SK-N-SH treated with all-trans-retinoic acid at 6 μM for 48 hours (cell line): Measurements from ENCODE around the gene PGPEP1.

ENCODE experiments used
- ARNTL ChIP-seq: fragments of 450-650 bp; formaldehyde crosslinking; IDR thresholded peaks from 2 replicates; pipeline ENCODE4 v1.5.0; 2020; ENCODE audit warnings: low read depth, mild to moderate bottlenecking, moderate library complexity, borderline replicate concordance
- BACH2 ChIP-seq: fragments of 250-450 bp; sonication (Bioruptor Pico); IDR thresholded peaks from 2 replicates; pipeline ENCODE4 v1.9.0; 2021; ENCODE audit warnings: mild to moderate bottlenecking, borderline replicate concordance
- CREB5 ChIP-seq: fragments of 250-450 bp; sonication (Bioruptor Pico); IDR thresholded peaks from 2 replicates; pipeline ENCODE4 v1.5.1; 2020; ENCODE audit warnings: low read depth, mild to moderate bottlenecking, moderate library complexity
- CSDC2 ChIP-seq: fragments of 250-450 bp; sonication (Bioruptor Pico); IDR thresholded peaks from 2 replicates; pipeline ENCODE4 v1.5.0; 2020; ENCODE audit warnings: mild to moderate bottlenecking, moderate library complexity
- OSR1 ChIP-seq: fragments of 250-450 bp; sonication (Bioruptor Pico); IDR thresholded peaks from 2 replicates; pipeline ENCODE4 v1.8.0; 2022; ENCODE audit warnings: moderate library complexity, mild to moderate bottlenecking, inconsistent platforms
- PPARA ChIP-seq: fragments of 250-450 bp; sonication (Bioruptor Pico); IDR thresholded peaks from 2 replicates; pipeline ENCODE4 v1.5.0; 2020; ENCODE audit warnings: mild to moderate bottlenecking, borderline replicate concordance
- RARB ChIP-seq: fragments of 250-450 bp; sonication (Bioruptor Pico); IDR thresholded peaks from 2 replicates; pipeline ENCODE4 v1.8.0; 2021; ENCODE audit warnings: mild to moderate bottlenecking, moderate library complexity
- TOX ChIP-seq: fragments of 250-450 bp; sonication (Bioruptor Pico); IDR thresholded peaks from 2 replicates; pipeline ENCODE4 v1.8.0; 2021; ENCODE audit warnings: mild to moderate bottlenecking, moderate library complexity, borderline replicate concordance
- ZFP30 ChIP-seq: fragments of 450-650 bp; formaldehyde crosslinking; IDR thresholded peaks from 2 replicates; pipeline ENCODE4 v1.5.0; 2022; ENCODE audit warnings: mild to moderate bottlenecking, moderate library complexity
- ZNF565 ChIP-seq: fragments of 450-650 bp; formaldehyde crosslinking; conservative IDR thresholded peaks from 2 replicates; pipeline ENCODE4 v1.5.0; 2020; ENCODE audit warnings: low read depth, mild to moderate bottlenecking, moderate library complexity
- ZNF8 ChIP-seq: fragments of 450-650 bp; formaldehyde crosslinking; IDR thresholded peaks from 2 replicates; pipeline ENCODE4 v1.5.0; 2020; ENCODE audit warnings: mild to moderate bottlenecking, moderate library complexity
- TF ChIP-seq, protein P1 (sequence below): fragments of 250-450 bp; sonication (Bioruptor Pico); IDR thresholded peaks from 2 replicates; pipeline ENCODE4 v1.8.0; 2020; ENCODE audit warnings: mild to moderate bottlenecking, moderate library complexity, borderline replicate concordance

DNA sequence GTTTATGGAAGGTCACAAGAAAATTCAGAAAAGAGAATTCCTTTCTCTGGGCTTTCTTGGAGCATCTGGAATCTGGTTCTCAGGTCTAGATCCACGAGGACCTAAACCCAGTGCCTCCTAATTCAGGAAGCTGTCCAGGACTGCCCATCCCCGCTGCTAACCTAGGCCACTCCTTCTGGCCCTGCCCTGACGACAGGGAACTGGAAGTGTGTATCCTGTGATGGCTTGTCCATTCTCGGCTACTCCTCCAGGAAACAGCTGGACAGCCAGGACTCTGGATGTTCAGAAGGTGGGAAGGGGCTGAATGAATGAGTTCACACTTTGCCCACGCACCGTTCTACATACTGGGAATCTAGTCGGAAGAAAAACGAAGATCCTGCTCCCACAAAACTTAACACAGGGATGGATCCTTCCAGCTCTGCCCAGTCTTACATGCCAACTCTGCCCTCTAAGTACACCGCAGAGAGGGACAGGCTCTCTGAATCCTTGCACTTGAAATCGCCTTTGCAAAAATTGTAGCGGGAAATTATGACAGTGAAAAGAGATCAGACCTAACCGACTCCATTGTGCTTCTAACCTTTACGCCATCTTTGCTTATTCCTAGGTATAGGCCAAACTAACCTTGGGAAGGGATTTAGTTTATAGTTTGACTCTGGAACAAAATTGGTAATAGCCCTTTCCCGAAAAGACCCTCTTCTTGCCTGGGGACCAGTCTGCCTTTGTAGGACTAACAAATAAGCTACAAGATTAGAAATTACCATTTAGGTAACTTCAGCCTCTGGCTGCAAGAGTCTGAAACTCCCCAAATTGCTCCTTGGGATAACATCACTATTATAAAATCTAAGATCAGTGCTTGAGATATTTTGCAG lies 19.3 kb upstream of the PGPEP1 start:
- TF ChIP-seq OSR1 = no peak
- no peak for TF ChIP-seq PPARA (CRISPR knock-in tag)
- no peak for TF ChIP-seq CREB5 (CRISPR knock-in tag)
- no peak for TF ChIP-seq TOX (CRISPR knock-in tag)
- no peak for TF ChIP-seq ZFP30 (CRISPR knock-in tag)
- no peak for TF ChIP-seq BACH2
- TF ChIP-seq ZNF565 (CRISPR knock-in tag) = no peak
- TF ChIP-seq, protein P1, sequence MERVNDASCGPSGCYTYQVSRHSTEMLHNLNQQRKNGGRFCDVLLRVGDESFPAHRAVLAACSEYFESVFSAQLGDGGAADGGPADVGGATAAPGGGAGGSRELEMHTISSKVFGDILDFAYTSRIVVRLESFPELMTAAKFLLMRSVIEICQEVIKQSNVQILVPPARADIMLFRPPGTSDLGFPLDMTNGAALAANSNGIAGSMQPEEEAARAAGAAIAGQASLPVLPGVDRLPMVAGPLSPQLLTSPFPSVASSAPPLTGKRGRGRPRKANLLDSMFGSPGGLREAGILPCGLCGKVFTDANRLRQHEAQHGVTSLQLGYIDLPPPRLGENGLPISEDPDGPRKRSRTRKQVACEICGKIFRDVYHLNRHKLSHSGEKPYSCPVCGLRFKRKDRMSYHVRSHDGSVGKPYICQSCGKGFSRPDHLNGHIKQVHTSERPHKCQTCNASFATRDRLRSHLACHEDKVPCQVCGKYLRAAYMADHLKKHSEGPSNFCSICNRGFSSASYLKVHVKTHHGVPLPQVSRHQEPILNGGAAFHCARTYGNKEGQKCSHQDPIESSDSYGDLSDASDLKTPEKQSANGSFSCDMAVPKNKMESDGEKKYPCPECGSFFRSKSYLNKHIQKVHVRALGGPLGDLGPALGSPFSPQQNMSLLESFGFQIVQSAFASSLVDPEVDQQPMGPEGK (CRISPR knock-in tag) = no peak
- no peak for TF ChIP-seq ZNF8 (CRISPR knock-in tag)
- no peak for TF ChIP-seq CSDC2 (CRISPR knock-in tag)
- TF ChIP-seq ARNTL (CRISPR knock-in tag) = no peak
- TF ChIP-seq RARB (CRISPR knock-in tag) = no peak
